Activated naive CD4-positive, alpha-beta T cell treated with anti-CD3 and anti-CD28 coated beads for 36 hours (primary cell): Measurements from ENCODE around the gene SLC1A1. TPM values are rescaled to one million over a fixed set of nuclear protein-coding genes. Genes with fewer than 3 reads are reported as not detected.

Experiments used
- CTCF ChIA-PET: fragments of 350-600 bp; sonication (Branson Sonifier 250); formaldehyde crosslinking; loops from one replicate; lab custom pipeline; 2021; ENCODE audit warnings: antibody characterized with exemption; lab: Charles Lee
- DNase-seq: peaks from one replicate; pipeline ENCODE4 v3.0.0-alpha.2; 2020
- H3K27ac Mint-ChIP-seq: one replicate; pipeline ENCODE4 v1.8.0; 2021; ENCODE audit warnings: mild to moderate bottlenecking, mixed read lengths
- H3K27me3 Mint-ChIP-seq: one replicate; pipeline ENCODE4 v1.8.0; 2021; ENCODE audit warnings: low read depth, mixed read lengths
- H3K36me3 Mint-ChIP-seq: one replicate; pipeline ENCODE4 v1.8.0; 2021; ENCODE audit warnings: low read depth, mixed read lengths
- H3K4me1 Mint-ChIP-seq: one replicate; pipeline ENCODE4 v1.8.0; 2021; ENCODE audit warnings: low read depth, mixed read lengths
- H3K4me3 Mint-ChIP-seq: one replicate; pipeline ENCODE4 v1.8.0; 2021; ENCODE audit warnings: mild to moderate bottlenecking, moderate library complexity, mixed read lengths
- H3K9me3 Mint-ChIP-seq: one replicate; pipeline ENCODE4 v1.8.0; 2021; ENCODE audit warnings: mixed read lengths
- intact Hi-C: fragments of 100-400 bp; cut with micrococcal nuclease; formaldehyde crosslinking; loops from one replicate; pipeline ENCODE4 v1.15.1; 2023
- total RNA-seq, 2 experiments: library from RNA; stranded (reverse); gene quantifications; one replicate each; pipeline ENCODE4 v1.2.3, GENCODE V29; 2021

SLC1A1 gene
- total RNA-seq, 2 experiments from 2014 or later: not detected

GRCh38 chr9:4548811-4549725 is 58.8 kb downstream of the SLC1A1 start:
- Mint-ChIP-seq H3K36me3 (no peaks in the 10 kb centered on the region), H3K9me3 (no peaks in the 10 kb centered on the region), H3K27ac (no peak overlapping the region), H3K4me1 (peaks cover 44% of the 10 kb centered on the region), H3K4me3 (no peak overlapping the region), H3K27me3 (no peaks in the 10 kb centered on the region)
- CTCF ChIA-PET: interaction anchor here (1.1 to 1.5 kb wide), 4 partner anchors 10 to 233 kb away, joined by 3 read pairs; no protein-coding TSS in a partner anchor
- intact Hi-C loops: loop anchor here (1.0 kb wide), 1 partner anchor 167 kb away; no protein-coding TSS in a partner anchor
- peak; percentile 21 for DNase-seq

GRCh38 chr9:4549751-4550295 is 59.6 kb downstream of the SLC1A1 start:
- DNase-seq: no peak
- H3K9me3 Mint-ChIP-seq: no peaks in the 10 kb centered on the region
- H3K4me3 Mint-ChIP-seq: no peak overlapping the region
- H3K36me3 Mint-ChIP-seq: no peaks in the 10 kb centered on the region
- H3K27me3 Mint-ChIP-seq: no peaks in the 10 kb centered on the region
- H3K27ac Mint-ChIP-seq: no peak overlapping the region
- intact Hi-C loops: loop anchor here (1.0 to 10.0 kb wide), 3 partner anchors 33 to 168 kb away; partner anchors contain the start of gene SLC1A1
- CTCF ChIA-PET: interaction anchor here (0.6 kb wide), 1 partner anchor 62 kb away, joined by 7 read pairs; no protein-coding TSS in a partner anchor
- H3K4me1 Mint-ChIP-seq: peaks cover 50% of the 10 kb centered on the region

DNA sequence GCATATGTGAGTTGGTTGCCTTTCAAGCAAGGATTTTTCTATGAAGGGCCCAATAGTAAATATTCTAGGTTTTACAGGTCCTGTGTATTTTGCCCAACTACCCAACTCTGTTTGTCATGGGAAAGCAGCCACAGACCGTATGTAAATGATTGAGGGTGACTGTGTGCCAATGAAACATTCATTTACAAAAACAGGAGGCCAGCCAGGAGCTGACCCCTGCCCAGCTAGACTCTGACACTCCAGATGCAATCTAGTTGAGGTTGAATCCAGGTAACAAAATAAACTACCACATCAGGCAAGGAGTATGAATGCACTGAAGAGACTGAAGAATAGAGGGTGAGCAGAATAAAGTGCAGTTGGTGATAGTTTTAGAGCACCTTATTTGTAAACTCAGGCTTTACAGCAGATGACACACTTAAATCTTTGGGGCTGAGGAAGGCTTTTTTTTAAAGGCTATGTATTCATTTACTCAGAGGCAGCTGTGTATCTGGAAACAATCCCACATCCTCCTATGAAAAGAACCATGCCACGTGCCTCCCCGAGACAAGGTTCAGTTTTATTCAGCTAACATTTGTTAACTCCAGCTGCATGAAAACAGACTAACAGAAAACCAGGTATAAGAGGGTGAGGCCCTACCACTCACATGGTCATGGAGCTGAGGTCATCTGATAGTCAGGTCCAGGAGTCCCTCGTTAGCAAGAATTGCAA is 60.7 kb downstream of the SLC1A1 start:
- intact Hi-C loops: loop anchor here (5.0 to 10.0 kb wide), 2 partner anchors 34 to 56 kb away; partner anchors contain the start of gene SLC1A1
- H3K27ac Mint-ChIP-seq: no peak overlapping the region
- peak; percentile 50 for DNase-seq
- H3K27me3 Mint-ChIP-seq: no peaks in the 10 kb centered on the region
- no peak overlapping the region for H3K4me3 Mint-ChIP-seq
- H3K4me1 Mint-ChIP-seq: peaks cover 59% of the 10 kb centered on the region
- H3K36me3 Mint-ChIP-seq: no peaks in the 10 kb centered on the region
- no peaks in the 10 kb centered on the region for H3K9me3 Mint-ChIP-seq
- CTCF ChIA-PET: interaction anchor here (0.6 to 1.0 kb wide), 3 partner anchors 10 to 1555 kb away, joined by 3 to 7 read pairs (median 3); no protein-coding TSS in a partner anchor

GRCh38 chr9:4553951-4554381 is 63.7 kb downstream of the SLC1A1 start:
- H3K4me3 Mint-ChIP-seq: no peak overlapping the region
- no peaks in the 10 kb centered on the region for H3K27me3 Mint-ChIP-seq
- H3K27ac Mint-ChIP-seq: no peak overlapping the region
- no peaks in the 10 kb centered on the region for H3K9me3 Mint-ChIP-seq
- H3K36me3 Mint-ChIP-seq: no peaks in the 10 kb centered on the region
- peaks cover 38% of the 10 kb centered on the region for H3K4me1 Mint-ChIP-seq
- intact Hi-C loops: loop anchor here (5.0 to 10.0 kb wide), 2 partner anchors 37 to 59 kb away; partner anchors contain the start of gene SLC1A1
- CTCF ChIA-PET: interaction anchor here (0.5 kb wide), 1 partner anchor 111 kb away, joined by 3 read pairs; no protein-coding TSS in a partner anchor
- DNase-seq: no peak

DNA sequence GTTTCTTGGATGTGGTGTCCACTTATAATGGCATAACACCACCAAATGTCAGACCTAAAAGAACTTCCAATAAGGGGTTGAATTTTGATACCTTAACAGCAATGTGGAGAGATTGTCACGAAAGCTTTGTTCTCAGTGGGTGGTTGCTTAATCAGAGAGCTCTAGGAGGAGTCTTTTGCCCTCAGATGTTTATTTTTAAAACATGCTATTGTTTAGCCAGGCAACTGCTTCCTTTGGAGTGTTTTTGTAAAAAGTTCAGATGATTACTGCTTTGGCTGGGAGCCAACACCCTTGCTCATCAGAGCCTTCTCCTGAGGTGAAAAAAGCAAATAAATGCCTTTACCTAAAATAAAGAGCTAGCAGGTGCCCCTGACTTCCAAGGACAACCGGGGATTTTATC is 65.0 kb downstream of the SLC1A1 start:
- Mint-ChIP-seq H3K36me3 (no peaks in the 10 kb centered on the region), H3K27me3 (no peaks in the 10 kb centered on the region), H3K4me1 (peaks cover 32% of the 10 kb centered on the region), H3K27ac (no peak overlapping the region), H3K9me3 (no peaks in the 10 kb centered on the region), H3K4me3 (no peak overlapping the region)
- CTCF ChIA-PET: no interaction called here
- peak; percentile 25 for DNase-seq
- intact Hi-C loops: loop anchor here (10.0 kb wide), 1 partner anchor 60 kb away; the partner anchor contains the start of gene SLC1A1

DNA sequence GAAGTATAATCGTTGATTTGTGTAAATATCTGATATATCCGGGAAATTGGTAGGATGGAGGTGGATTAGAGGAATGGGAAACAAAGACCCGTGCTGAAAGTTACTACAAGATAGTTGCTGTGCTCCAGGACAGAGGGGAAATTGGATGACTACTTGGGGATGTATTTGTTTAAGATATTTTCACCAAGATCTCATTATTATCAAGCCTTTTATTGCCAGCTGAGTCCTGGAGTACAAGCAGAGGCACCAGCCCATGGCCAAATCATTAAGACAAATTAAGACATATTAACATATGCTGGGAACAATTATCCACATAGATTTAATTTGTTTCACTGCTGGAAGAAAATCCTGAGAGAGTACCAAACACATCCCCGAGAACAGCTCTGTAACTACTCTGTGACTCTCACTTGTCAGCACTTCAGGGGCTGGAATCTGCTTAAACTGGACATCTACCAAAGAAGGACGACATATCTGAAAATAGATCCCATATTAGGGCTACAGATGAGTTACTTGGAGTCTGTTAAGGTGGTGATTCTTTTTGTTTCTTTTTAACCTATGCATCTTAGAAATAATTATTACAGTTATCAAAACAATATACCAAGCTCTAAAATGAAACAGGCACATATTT is 68.2 kb downstream of the SLC1A1 start:
- no peaks in the 10 kb centered on the region for H3K27me3 Mint-ChIP-seq
- no peak overlapping the region for H3K27ac Mint-ChIP-seq
- CTCF ChIA-PET: interaction anchor here (1.1 kb wide), 1 partner anchor 15 kb away, joined by 3 read pairs; no protein-coding TSS in a partner anchor
- H3K4me3 Mint-ChIP-seq: no peak overlapping the region
- H3K4me1 Mint-ChIP-seq: peaks cover 21% of the 10 kb centered on the region
- H3K9me3 Mint-ChIP-seq: no peaks in the 10 kb centered on the region
- DNase-seq: no peak
- no peaks in the 10 kb centered on the region for H3K36me3 Mint-ChIP-seq
- intact Hi-C loops: loop anchor here (10.0 kb wide), 1 partner anchor 64 kb away; the partner anchor contains the start of gene SLC1A1

DNA sequence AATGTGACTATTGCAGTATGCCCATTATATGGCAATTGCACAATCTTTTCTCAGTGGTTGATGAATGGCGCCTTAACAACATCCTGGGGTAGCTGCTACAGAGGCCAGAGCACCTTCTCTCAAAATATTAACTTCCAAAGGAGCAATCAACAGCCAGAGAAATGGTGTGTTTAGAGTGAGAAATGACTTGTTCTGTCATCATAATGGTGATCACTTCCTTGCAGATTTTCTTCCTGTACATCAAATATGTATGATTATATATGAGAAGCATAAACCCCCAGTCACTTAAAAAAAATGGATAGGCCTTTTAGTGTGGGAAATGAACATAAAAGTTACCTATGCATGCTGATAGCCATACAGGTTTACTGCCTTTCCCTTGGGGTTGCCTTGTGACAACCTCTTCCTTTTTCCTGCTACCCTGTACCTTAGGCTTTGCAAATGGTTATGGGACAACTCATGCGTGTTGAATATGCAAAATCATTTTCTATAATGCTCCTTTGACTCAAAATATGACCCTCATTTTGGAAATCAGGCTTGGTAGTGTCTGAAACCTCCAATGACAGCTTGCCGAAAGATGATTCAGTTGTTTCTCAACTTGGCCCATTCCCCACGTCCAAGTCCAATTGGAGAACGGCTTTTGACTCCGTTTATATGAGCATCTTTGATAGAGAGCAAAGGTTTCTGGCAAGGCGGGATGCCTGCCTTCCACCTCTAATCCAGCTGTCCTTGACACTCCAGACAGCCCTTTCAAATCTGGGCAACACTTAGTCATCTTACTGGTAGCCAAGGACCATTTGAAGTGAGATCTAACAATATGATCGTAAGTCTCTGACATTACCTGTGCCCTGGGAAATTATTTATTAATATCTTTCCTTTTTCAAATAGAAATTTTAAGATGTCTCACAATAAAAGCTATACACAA is 69.3 kb downstream of the SLC1A1 start:
- H3K4me3 Mint-ChIP-seq: no peak overlapping the region
- peaks cover 23% of the 10 kb centered on the region for H3K4me1 Mint-ChIP-seq
- H3K36me3 Mint-ChIP-seq: no peaks in the 10 kb centered on the region
- intact Hi-C loops: loop anchor here (10.0 kb wide), 1 partner anchor 65 kb away; the partner anchor contains the start of gene SLC1A1
- no peaks in the 10 kb centered on the region for H3K27me3 Mint-ChIP-seq
- no peaks in the 10 kb centered on the region for H3K9me3 Mint-ChIP-seq
- CTCF ChIA-PET: interaction anchor here (1.1 kb wide), 1 partner anchor 14 kb away, joined by 3 read pairs; no protein-coding TSS in a partner anchor
- no peak overlapping the region for H3K27ac Mint-ChIP-seq
- DNase-seq: no peak

DNA sequence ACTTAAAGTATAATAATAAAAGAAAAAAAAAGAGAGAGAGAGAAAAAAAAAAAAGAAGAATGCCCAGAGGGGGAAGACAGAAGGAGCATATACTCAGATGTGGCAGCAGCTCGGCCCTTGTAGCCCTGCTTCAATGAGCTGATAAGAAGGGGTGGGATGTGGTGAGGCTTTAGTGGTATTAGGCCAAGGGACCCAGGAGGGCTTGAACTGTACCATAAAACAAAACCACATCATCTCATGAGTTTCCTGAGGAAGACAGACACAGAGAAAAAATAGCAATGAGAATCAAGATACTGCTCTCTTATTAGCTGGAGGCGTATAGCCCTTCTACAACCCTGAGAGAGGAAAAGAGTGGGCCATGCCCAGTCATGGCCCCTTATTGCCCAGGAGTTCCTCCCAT is 72.8 kb downstream of the SLC1A1 start:
- no peak for DNase-seq
- intact Hi-C loops: no loop called here
- Mint-ChIP-seq H3K4me3 (no peak overlapping the region), H3K27me3 (no peaks in the 10 kb centered on the region), H3K4me1 (peaks cover 11% of the 10 kb centered on the region), H3K9me3 (peaks cover 2% of the 10 kb centered on the region), H3K27ac (no peak overlapping the region), H3K36me3 (no peaks in the 10 kb centered on the region)
- CTCF ChIA-PET: no interaction called here

DNA sequence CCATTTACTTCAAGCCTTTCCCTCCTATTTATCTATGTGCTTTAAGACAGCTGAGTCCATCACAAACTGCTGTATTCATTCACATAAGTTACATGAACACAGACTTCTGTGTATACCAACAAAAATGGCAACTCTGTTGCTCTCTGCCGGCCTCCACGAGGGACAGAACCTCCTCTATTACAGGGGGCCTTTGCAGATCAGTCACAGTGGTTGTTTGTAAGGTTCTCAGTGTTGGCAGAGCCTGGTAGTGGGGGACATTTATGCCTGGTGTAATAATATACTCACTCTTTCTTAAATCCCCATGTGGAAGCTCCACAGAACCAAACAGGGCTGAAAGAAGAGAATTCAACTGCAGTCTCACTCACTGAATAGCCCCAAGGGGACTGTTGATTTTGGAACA is 76.5 kb downstream of the SLC1A1 start:
- H3K4me3 Mint-ChIP-seq: no peak overlapping the region
- intact Hi-C loops: no loop called here
- DNase-seq: no peak
- peaks cover 2% of the 10 kb centered on the region for H3K9me3 Mint-ChIP-seq
- no peak overlapping the region for H3K27ac Mint-ChIP-seq
- CTCF ChIA-PET: no interaction called here
- no peaks in the 10 kb centered on the region for H3K27me3 Mint-ChIP-seq
- no peaks in the 10 kb centered on the region for H3K36me3 Mint-ChIP-seq
- peaks cover 11% of the 10 kb centered on the region for H3K4me1 Mint-ChIP-seq

GRCh38 chr9:4567601-4568000 is 77.3 kb downstream of the SLC1A1 start:
- Mint-ChIP-seq H3K4me3 (no peak overlapping the region), H3K4me1 (peaks cover 18% of the 10 kb centered on the region), H3K36me3 (no peaks in the 10 kb centered on the region), H3K9me3 (peaks cover 2% of the 10 kb centered on the region), H3K27me3 (no peaks in the 10 kb centered on the region), H3K27ac (no peak overlapping the region)
- intact Hi-C loops: no loop called here
- CTCF ChIA-PET: no interaction called here
- DNase-seq: no peak

DNA sequence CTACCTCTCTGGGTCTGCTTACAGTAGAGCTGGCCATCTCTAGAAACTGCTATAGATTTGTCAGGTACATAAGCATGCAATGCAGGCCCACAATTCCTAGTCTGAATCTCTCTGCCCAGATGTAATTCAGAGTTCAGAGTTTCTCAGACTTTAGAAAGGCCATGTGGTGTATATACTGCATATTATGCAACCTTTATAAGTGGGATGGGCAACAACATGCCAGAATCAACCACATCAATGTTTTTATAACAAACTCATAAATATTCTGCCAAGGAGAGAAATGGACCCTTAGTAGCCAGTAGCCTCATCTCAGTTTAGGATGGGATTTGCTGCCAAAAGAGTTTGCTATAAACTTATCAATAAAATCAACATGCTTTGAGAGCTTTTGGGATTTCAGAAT is 78.8 kb downstream of the SLC1A1 start:
- Mint-ChIP-seq H3K9me3 (peaks cover 2% of the 10 kb centered on the region), H3K27ac (no peak overlapping the region), H3K4me3 (no peak overlapping the region), H3K4me1 (peaks cover 13% of the 10 kb centered on the region), H3K36me3 (no peaks in the 10 kb centered on the region), H3K27me3 (no peaks in the 10 kb centered on the region)
- CTCF ChIA-PET: no interaction called here
- intact Hi-C loops: no loop called here
- DNase-seq: no peak
